AG04450 (cell line): Measurements from ENCODE around the gene PPOX. TPM values are rescaled to one million over a fixed set of nuclear protein-coding genes. Genes with fewer than 3 reads are reported as not detected.
A peak's percentile ranks its signal among the peaks of the same experiment; 100 is the strongest.

Source experiments
- CTCF ChIA-PET: fragments of 300-600, 350-600 bp; formaldehyde crosslinking; extraction: SDS; loops from one replicate; lab custom pipeline; 2022; ENCODE audit warnings: antibody characterized with exemption, inconsistent platforms; lab: Charles Lee
- POLR2A ChIA-PET: fragments of 350-600 bp; formaldehyde crosslinking; extraction: SDS; loops from one replicate; lab custom pipeline; 2021; ENCODE audit warnings: antibody characterized with exemption, inconsistent platforms; lab: Yijun Ruan, JAX
- DNase-seq: peaks from one replicate; pipeline ENCODE4 v3.0.0-alpha.2; 2011; ENCODE audit warnings: low read depth, low spot score
- H3K27ac ChIP-seq: one replicate; pipeline ENCODE4 v1.5.1; 2012; ENCODE audit warnings: low read depth, low read length, control low read depth
- H3K27me3 ChIP-seq: one replicate; pipeline ENCODE4 v1.6.0; 2012; ENCODE audit warnings: low read length; ENCODE audit not compliant: control insufficient read depth, insufficient read depth
- H3K4me3 ChIP-seq: 2 replicates; pipeline ENCODE4 v1.5.1; 2011; ENCODE audit warnings: mild to moderate bottlenecking, low read depth, low read length, control low read depth
- H3K9me3 ChIP-seq: 2 replicates; pipeline ENCODE4 v1.5.1; 2012; ENCODE audit warnings: low read length; ENCODE audit not compliant: control insufficient read depth, insufficient read depth
- CTCF ChIP-seq: IDR thresholded peaks from 2 replicates; pipeline ENCODE4 v1.5.1; 2011; ENCODE audit warnings: low read depth, low read length, control low read depth, inconsistent platforms
- polyA plus RNA-seq: library from polyadenylated mRNA; depleted of rRNA; stranded (reverse); fragments of >200 nt; gene quantifications from 2 replicates; pipeline ENCODE4 v1.2.3, GENCODE V29; 2011

The PPOX gene
- polyA plus RNA-seq, 1 experiment = 9.8 TPM

GRCh38 chr1:161172349-161172748 is 6.1 kb downstream of the PPOX start:
- TF ChIP-seq CTCF = no peak
- CTCF ChIA-PET = no interaction called here
- POLR2A ChIA-PET = interaction anchor here (0.6 kb wide), 1 partner anchor 11 kb away, joined by 3 read pairs; no protein-coding TSS in a partner anchor
- Histone ChIP-seq H3K27ac (peak overlapping the region; percentile 87), H3K4me3 (no peak overlapping the region), H3K27me3 (no peaks in the 10 kb centered on the region), H3K9me3 (no peaks in the 10 kb centered on the region)
- no peak for DNase-seq

- no peak overlapping the region for H3K4me3 ChIP-seq
- no peaks in the 10 kb centered on the region for H3K27me3 ChIP-seq
- H3K9me3 ChIP-seq = no peaks in the 10 kb centered on the region
- no peak for TF ChIP-seq CTCF
- peak overlapping the region; percentile 87 for H3K27ac ChIP-seq
- peak; percentile 81 for DNase-seq
- ChIA-PET POLR2A (interaction anchor here (0.6 kb wide), 1 partner anchor 11 kb away, joined by 3 read pairs; no protein-coding TSS in a partner anchor), CTCF (no interaction called here)
These were observed 6.7 kb downstream of the PPOX start for GRCh38 chr1:161172776-161173376.

- no peak for TF ChIP-seq CTCF
- no peaks in the 10 kb centered on the region for H3K9me3 ChIP-seq
- no peak for DNase-seq
- H3K27me3 ChIP-seq = no peaks in the 10 kb centered on the region
- H3K4me3 ChIP-seq = no peak overlapping the region
- POLR2A ChIA-PET = interaction anchor here (0.6 kb wide), 1 partner anchor 30 kb away, joined by 4 read pairs; no protein-coding TSS in a partner anchor
- peak overlapping the region; percentile 87 for H3K27ac ChIP-seq
- CTCF ChIA-PET = interaction anchor here (0.7 kb wide), 1 partner anchor 18 kb away, joined by 3 read pairs; no protein-coding TSS in a partner anchor
These were observed 7.5 kb downstream of the PPOX start for GRCh38 chr1:161173711-161174110.

- Histone ChIP-seq H3K27ac (no peak overlapping the region), H3K4me3 (no peak overlapping the region), H3K27me3 (no peaks in the 10 kb centered on the region), H3K9me3 (no peaks in the 10 kb centered on the region)
- TF ChIP-seq CTCF = no peak
- ChIA-PET POLR2A (no interaction called here), CTCF (no interaction called here)
- no peak for DNase-seq
These were observed 8.7 kb downstream of the PPOX start for GRCh38 chr1:161174911-161175310.

- Histone ChIP-seq H3K27ac (no peak overlapping the region), H3K9me3 (no peaks in the 10 kb centered on the region), H3K27me3 (no peaks in the 10 kb centered on the region), H3K4me3 (no peak overlapping the region; the same call in 1 of the 2 replicates)
- CTCF ChIA-PET = interaction anchor here (1.4 to 1.9 kb wide), 2 partner anchors 10 to 16 kb away, joined by 6 to 15 read pairs; partner anchors contain the start of gene PPOX
- POLR2A ChIA-PET = interaction anchor here (1.0 kb wide), 1 partner anchor 10 kb away, joined by 3 read pairs; the partner anchor contains the start of gene PPOX
- TF ChIP-seq CTCF = no peak
- DNase-seq = no peak
These were observed 9.7 kb downstream of the PPOX start for GRCh38 chr1:161175771-161176453.
